ENCODE measurements around the gene MAN1A2.

GRCh38 chr1:117372863-117373412 is 5.7 kb downstream of the MAN1A2 start:
- TF ChIP-seq EZH2 (IDR thresholded peaks at IDR 0.05) (no peak), ZBTB33 (IDR thresholded peaks at IDR 0.05; ENCODE audit: extremely low read depth, insufficient replicate concordance, low read length) (no peak)

Data from HCT116 (cell line).